Measurements from ENCODE around the gene DACT3.

DACT3 gene

DNA sequence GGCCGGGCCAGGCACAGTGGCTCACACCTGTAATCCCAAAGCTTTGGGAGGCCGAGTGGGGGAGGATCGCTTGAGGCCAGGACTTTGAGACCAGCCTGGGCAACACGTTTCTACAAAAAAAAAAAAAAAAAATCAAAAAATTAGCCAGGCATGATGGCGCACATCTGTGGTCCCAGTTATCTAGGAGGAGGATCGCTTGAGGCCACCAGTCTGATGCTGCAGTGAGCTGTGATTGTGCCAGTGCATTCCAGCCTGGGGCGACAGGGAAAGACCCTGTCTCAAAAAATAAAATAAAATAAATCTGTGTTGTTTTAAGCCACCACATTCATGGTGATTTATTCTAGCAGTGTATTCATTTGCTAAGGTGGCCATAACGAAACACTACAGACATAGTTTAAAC, 4.1 kb upstream of the DACT3 start:
- no peak overlapping the region for H3K27ac ChIP-seq (ENCODE audit: low read depth, low read length)

DNA sequence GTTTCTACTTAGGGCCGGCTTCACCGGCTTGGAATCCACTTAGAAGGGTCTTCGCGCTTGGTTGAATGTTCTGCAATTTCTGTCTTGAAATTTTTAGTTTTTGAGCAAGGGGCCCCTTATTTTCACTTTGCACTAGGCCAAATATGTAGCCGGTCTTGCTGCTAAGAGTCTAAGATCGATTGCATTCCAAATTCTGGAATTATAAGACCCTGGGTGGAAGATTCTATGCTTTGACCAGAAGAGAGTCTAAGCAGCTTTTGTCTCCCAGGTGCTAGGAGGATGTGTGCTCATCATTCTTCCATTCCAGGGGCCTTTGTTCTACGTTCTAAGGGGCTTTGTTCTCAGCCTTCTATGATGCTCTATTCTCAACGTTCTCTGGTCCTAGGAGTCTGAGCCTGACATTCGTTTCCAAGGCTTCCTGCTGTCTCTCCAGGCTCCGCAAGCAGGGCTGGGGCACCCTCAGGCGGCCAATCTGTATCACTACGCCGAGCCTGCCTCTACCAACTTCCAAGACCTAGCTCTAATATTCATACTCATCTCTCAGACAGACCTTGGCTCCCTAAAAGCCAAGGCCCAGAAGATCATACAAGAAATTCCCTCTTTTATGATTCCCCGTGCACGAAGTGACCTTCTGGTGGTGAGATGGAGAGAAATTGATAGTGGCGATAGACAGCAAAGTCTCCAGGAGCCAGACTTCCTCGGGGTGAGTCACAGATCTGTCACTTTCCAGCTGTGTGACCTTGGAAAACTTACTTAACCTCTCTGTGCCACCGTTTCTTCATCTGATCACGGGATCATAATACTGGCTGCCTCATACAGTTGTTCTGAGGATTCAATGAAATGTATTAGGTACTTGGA, 982 bp upstream of the DACT3 start:
- Histone ChIP-seq H3K27me3 (ENCODE audit: insufficient read depth, low read length) (peaks cover 25% of the 10 kb centered on the region), H3K9me3 (ENCODE audit: insufficient read depth, low read depth, low read length) (no peaks in the 10 kb centered on the region), H3K9ac (ENCODE audit: low read depth, low read length) (no peak overlapping the region), H3K4me1 (ENCODE audit: insufficient read depth, low read length) (0 out of 2 replicates have a peak, but pooled peaks cover 3% of the 10 kb centered on the region), H3K27ac (ENCODE audit: low read depth, low read length) (no peak overlapping the region; the same call in 1 of the 2 replicates), H3K4me3 (ENCODE audit: low read length) (peak overlapping the region; percentile 38), H3K36me3 (ENCODE audit: insufficient read depth, low read length) (no peaks in the 10 kb centered on the region)
- 12% methylated on average over 19 of the region's 19 CpGs for WGBS

More for the DNA sequence above, 4.1 kb upstream of the DACT3 start:
- H3K4me1 ChIP-seq (ENCODE audit: insufficient read depth, low read length), result no peaks in the 10 kb centered on the region
- H3K27me3 ChIP-seq (ENCODE audit: insufficient read depth, low read length), result peaks cover 7% of the 10 kb centered on the region
- H3K4me3 ChIP-seq (ENCODE audit: low read length), result no peak overlapping the region
- H3K9me3 ChIP-seq (ENCODE audit: insufficient read depth, low read depth, low read length), result no peaks in the 10 kb centered on the region
- H3K9ac ChIP-seq (ENCODE audit: low read depth, low read length), result no peak overlapping the region
- 93% methylated on average over 7 of the region's 8 CpGs for WGBS
- no peaks in the 10 kb centered on the region for H3K36me3 ChIP-seq (ENCODE audit: insufficient read depth, low read length)

DNA sequence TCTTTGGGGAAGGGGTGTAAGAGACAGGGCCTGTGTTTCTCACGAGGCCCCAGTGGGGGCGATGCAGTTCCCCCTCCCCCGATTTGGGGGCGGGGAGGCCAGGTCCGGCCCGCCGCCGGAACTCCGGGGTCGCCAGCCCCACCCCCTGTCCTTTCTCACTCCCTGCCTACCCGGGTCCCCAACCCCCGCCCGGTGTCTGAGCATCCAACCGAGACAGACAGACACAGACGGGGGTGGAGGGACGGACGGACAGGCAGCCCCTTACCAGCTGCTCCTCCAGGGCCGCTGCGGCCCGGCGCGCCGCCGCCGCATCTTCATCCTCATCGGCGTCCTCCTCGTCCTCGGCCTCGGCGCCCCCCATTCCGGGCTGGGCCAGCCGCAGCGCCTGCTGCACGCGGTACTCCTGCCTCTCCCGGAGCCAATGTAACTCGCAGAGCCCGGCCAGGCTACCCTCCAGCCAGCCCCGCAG, 397 bp downstream of the DACT3 start:
- Histone ChIP-seq H3K27me3 (ENCODE audit: insufficient read depth, low read length) (peaks cover 25% of the 10 kb centered on the region), H3K9ac (ENCODE audit: low read depth, low read length) (no peak overlapping the region), H3K9me3 (ENCODE audit: insufficient read depth, low read depth, low read length) (no peaks in the 10 kb centered on the region), H3K4me3 (ENCODE audit: low read length) (peak overlapping the region; percentile 72), H3K4me1 (ENCODE audit: insufficient read depth, low read length) (0 out of 2 replicates have a peak, but pooled peaks cover 3% of the 10 kb centered on the region), H3K36me3 (ENCODE audit: insufficient read depth, low read length) (no peaks in the 10 kb centered on the region), H3K27ac (ENCODE audit: low read depth, low read length) (no peak overlapping the region; the same call in 1 of the 2 replicates)
- under 1% methylated on average over 40 of the region's 40 CpGs for WGBS

- no peak overlapping the region for H3K27ac ChIP-seq (ENCODE audit: low read depth, low read length)
- WGBS, result 6% methylated on average over 14 of the region's 14 CpGs
- peaks cover 25% of the 10 kb centered on the region for H3K27me3 ChIP-seq (ENCODE audit: insufficient read depth, low read length)
- H3K4me3 ChIP-seq (ENCODE audit: low read length), result peak overlapping the region; percentile 72
- H3K36me3 ChIP-seq (ENCODE audit: insufficient read depth, low read length), result no peaks in the 10 kb centered on the region
- peaks cover 4% of the 10 kb centered on the region; the same call in 1 of the 2 replicates for H3K4me1 ChIP-seq (ENCODE audit: insufficient read depth, low read length)
- H3K9ac ChIP-seq (ENCODE audit: low read depth, low read length), result no peak overlapping the region
- no peaks in the 10 kb centered on the region for H3K9me3 ChIP-seq (ENCODE audit: insufficient read depth, low read depth, low read length)
Measured at GRCh38 chr19:46660008-46660517, 919 bp downstream of the DACT3 start.

- Histone ChIP-seq H3K27me3 (ENCODE audit: insufficient read depth, low read length) (peaks cover 25% of the 10 kb centered on the region), H3K36me3 (ENCODE audit: insufficient read depth, low read length) (no peaks in the 10 kb centered on the region), H3K4me3 (ENCODE audit: low read length) (peak overlapping the region; percentile 72), H3K4me1 (ENCODE audit: insufficient read depth, low read length) (peaks cover 10% of the 10 kb centered on the region), H3K9me3 (ENCODE audit: insufficient read depth, low read depth, low read length) (no peaks in the 10 kb centered on the region), H3K9ac (ENCODE audit: low read depth, low read length) (no peak overlapping the region), H3K27ac (ENCODE audit: low read depth, low read length) (peak overlapping the region; percentile 60; the same call in 1 of the 2 replicates)
- 4% methylated on average over 22 of the region's 28 CpGs for WGBS
Measured at GRCh38 chr19:46659151-46660007, 1.6 kb downstream of the DACT3 start.

- no peaks in the 10 kb centered on the region for H3K36me3 ChIP-seq (ENCODE audit: insufficient read depth, low read length)
- H3K9me3 ChIP-seq (ENCODE audit: insufficient read depth, low read depth, low read length), result no peaks in the 10 kb centered on the region
- H3K4me3 ChIP-seq (ENCODE audit: low read length), result no peak overlapping the region
- no peak overlapping the region for H3K9ac ChIP-seq (ENCODE audit: low read depth, low read length)
- WGBS, result 97% methylated on average over 4 of the region's 5 CpGs
- peaks cover 16% of the 10 kb centered on the region for H3K4me1 ChIP-seq (ENCODE audit: insufficient read depth, low read length)
- H3K27ac ChIP-seq (ENCODE audit: low read depth, low read length), result no peak overlapping the region
- H3K27me3 ChIP-seq (ENCODE audit: insufficient read depth, low read length), result peaks cover 25% of the 10 kb centered on the region
Measured at GRCh38 chr19:46656541-46656940, 4.4 kb downstream of the DACT3 start.

- WGBS, result 33% methylated on average over 16 of the region's 16 CpGs
- Histone ChIP-seq H3K27ac (ENCODE audit: low read depth, low read length) (peak overlapping the region; percentile 69; the same call in 1 of the 2 replicates), H3K36me3 (ENCODE audit: insufficient read depth, low read length) (no peaks in the 10 kb centered on the region), H3K9ac (ENCODE audit: low read depth, low read length) (no peak overlapping the region), H3K27me3 (ENCODE audit: insufficient read depth, low read length) (peaks cover 28% of the 10 kb centered on the region), H3K4me1 (ENCODE audit: insufficient read depth, low read length) (peaks cover 16% of the 10 kb centered on the region), H3K9me3 (ENCODE audit: insufficient read depth, low read depth, low read length) (no peaks in the 10 kb centered on the region), H3K4me3 (ENCODE audit: low read length) (no peak overlapping the region)
Measured at GRCh38 chr19:46654621-46655152, 6.3 kb downstream of the DACT3 start.

DNA sequence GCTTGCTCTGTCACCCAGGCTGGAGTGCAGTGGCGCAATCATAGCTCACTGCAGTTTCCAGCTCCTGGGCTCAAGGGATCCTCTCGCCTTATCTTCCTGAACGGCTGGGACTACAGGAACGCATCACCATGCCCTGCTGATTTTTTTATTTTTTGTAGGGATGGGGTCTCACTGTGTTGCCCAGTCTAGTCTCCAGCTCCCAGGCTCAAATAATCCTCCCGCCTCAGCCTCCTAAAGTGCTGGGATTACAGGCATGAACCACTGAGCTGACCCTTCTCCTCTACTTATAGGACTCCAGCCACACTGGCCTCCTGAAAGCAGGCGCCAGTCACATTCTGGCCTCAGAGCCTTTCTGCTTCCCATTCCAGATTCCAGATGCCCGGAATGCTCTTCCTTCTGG, 10.5 kb downstream of the DACT3 start:
- no peaks in the 10 kb centered on the region; the same call in 1 of the 2 replicates for H3K9me3 ChIP-seq (ENCODE audit: insufficient read depth, low read depth, low read length)
- WGBS, result 94% methylated on average over 7 of the region's 7 CpGs
- H3K9ac ChIP-seq (ENCODE audit: low read depth, low read length), result no peak overlapping the region
- H3K36me3 ChIP-seq (ENCODE audit: insufficient read depth, low read length), result no peaks in the 10 kb centered on the region
- H3K4me1 ChIP-seq (ENCODE audit: insufficient read depth, low read length), result peaks cover 13% of the 10 kb centered on the region
- H3K4me3 ChIP-seq (ENCODE audit: low read length), result no peak overlapping the region
- peaks cover 51% of the 10 kb centered on the region for H3K27me3 ChIP-seq (ENCODE audit: insufficient read depth, low read length)
- no peak overlapping the region for H3K27ac ChIP-seq (ENCODE audit: low read depth, low read length)

DNA sequence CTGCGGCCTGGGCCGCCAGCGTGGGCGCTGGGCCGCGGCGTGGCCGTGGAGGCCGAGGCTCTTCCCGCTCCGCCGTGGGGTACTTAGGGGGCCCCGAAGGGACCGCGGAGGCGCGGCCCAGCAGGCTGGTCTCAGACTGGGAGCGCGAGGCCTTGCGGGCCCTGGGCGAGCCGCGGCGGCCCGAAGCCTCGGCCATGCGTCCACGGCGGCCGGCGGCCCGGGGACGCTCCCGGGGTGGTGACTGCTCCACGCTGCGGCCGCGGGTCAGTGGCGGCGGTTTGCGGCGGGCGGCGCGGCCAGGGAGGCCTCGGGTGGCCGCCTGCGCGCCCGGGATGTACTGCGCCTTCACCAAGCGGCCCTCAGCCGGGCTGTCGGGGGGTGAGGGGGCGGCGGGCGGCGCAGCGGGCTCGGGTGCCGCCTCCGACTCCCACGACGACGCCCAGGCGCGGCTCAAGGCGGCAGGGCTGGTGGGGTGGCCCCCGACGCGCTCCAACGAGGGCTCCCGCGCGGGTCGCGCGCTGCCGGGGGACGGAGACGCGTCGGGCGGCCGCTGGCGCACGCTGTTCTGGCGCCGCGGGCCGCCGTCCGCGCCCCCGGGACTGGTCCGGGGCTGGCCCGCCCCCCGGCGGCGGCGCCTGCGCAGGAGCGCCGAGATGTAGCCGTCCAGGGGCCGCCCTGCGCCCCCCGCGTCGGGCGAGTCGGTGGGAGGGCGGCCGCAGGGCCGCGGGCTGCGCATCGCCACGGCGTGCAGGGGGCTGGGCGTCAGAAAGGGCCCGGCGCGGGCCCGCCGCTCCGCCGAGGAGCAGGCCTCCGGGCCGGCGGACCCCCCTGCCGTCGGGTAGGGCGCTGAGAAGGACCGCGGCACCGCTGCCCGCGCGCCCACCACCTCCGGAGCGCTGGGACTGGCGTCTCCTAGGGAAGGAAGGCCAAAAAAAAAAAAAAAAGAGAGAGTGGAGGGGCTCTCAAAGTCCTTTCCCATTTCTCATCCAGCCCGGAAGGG, 11.7 kb downstream of the DACT3 start:
- peak overlapping the region; percentile 44; the same call in 1 of the 2 replicates for H3K9ac ChIP-seq (ENCODE audit: low read depth, low read length)
- H3K9me3 ChIP-seq (ENCODE audit: insufficient read depth, low read depth, low read length), result no peaks in the 10 kb centered on the region; the same call in 1 of the 2 replicates
- H3K27ac ChIP-seq (ENCODE audit: low read depth, low read length), result no peak overlapping the region
- H3K4me3 ChIP-seq (ENCODE audit: low read length), result peak overlapping the region; percentile 39
- H3K36me3 ChIP-seq (ENCODE audit: insufficient read depth, low read length), result no peaks in the 10 kb centered on the region
- peaks cover 5% of the 10 kb centered on the region; the same call in 1 of the 2 replicates for H3K4me1 ChIP-seq (ENCODE audit: insufficient read depth, low read length)
- H3K27me3 ChIP-seq (ENCODE audit: insufficient read depth, low read length), result peaks cover 52% of the 10 kb centered on the region
- 12% methylated on average over 143 of the region's 144 CpGs for WGBS

All from HUES64 (cell line).